Measurements from ENCODE around the gene GNAQ. TPM values are rescaled to one million over a fixed set of nuclear protein-coding genes. Genes with fewer than 3 reads are reported as not detected.

The GNAQ gene
- total and polyA plus RNA-seq, 8 donors = 55.5 to 95.5 (median 62.8) TPM

- H3K27ac ChIP-seq = peak overlapping the region in 1 of 2 donors; percentile 66
- no peaks in the 10 kb centered on the region for H3K36me3 ChIP-seq
- intact Hi-C loops (cut with DNase I) = no loop called here
- ATAC-seq (no peak), DNase-seq (no peak)
- H3K9me3 ChIP-seq = no peaks in the 10 kb centered on the region
- no peak overlapping the region for H3K4me3 ChIP-seq
- H3K4me1 ChIP-seq = peaks cover 26 to 90% of the 10 kb centered on the region in 2 donors
- TF ChIP-seq, protein P1, sequence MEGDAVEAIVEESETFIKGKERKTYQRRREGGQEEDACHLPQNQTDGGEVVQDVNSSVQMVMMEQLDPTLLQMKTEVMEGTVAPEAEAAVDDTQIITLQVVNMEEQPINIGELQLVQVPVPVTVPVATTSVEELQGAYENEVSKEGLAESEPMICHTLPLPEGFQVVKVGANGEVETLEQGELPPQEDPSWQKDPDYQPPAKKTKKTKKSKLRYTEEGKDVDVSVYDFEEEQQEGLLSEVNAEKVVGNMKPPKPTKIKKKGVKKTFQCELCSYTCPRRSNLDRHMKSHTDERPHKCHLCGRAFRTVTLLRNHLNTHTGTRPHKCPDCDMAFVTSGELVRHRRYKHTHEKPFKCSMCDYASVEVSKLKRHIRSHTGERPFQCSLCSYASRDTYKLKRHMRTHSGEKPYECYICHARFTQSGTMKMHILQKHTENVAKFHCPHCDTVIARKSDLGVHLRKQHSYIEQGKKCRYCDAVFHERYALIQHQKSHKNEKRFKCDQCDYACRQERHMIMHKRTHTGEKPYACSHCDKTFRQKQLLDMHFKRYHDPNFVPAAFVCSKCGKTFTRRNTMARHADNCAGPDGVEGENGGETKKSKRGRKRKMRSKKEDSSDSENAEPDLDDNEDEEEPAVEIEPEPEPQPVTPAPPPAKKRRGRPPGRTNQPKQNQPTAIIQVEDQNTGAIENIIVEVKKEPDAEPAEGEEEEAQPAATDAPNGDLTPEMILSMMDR (IDR thresholded peaks at IDR 0.05) = no peak
- no peaks in the 10 kb centered on the region for H3K27me3 ChIP-seq
Observed at GRCh38 chr9:77951369-77951768, 80.2 kb downstream of the GNAQ start.

DNA sequence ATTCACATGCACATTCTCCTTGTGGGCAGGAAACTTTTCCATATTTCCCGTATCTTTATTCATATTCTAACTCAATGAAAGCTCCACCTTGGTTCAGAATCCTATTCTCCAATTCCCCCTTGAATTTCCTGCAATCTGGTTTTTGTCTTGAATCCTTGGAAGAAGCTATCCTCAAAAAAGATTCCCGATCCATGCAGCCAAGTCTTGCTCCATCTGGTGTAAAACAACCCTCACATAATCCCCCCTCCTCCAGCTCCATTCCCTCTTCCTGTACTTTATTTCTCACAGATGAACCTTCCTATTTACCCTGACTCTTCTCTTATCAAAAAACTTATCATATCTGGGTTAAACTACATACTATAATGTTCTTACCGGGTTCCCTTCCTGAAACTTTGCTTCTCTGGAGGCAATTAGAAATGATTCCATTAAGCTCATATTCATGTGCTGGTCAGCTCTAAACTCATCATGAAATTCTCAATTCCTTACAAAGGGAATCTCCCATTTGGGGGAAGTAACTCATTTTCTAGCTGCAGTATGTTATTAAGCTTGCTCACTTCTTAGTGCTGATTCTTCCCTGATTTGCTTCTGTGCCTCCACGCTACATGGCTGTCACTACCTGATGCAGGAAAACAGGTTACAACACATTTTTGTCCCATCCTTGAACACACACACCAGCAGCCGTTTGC lies 81.7 kb downstream of the GNAQ start:
- TF ChIP-seq, protein P1 (IDR thresholded peaks at IDR 0.05) = no peak
- Histone ChIP-seq H3K27me3 (no peaks in the 10 kb centered on the region), H3K4me1 (peaks cover 38 to 92% of the 10 kb centered on the region in 2 donors), H3K36me3 (no peaks in the 10 kb centered on the region), H3K4me3 (no peak overlapping the region), H3K27ac (peak overlapping the region in 1 of 2 donors; percentile 38), H3K9me3 (no peaks in the 10 kb centered on the region)
- no peak for ATAC-seq
- no peak for DNase-seq
- intact Hi-C loops (cut with DNase I) = no loop called here

GRCh38 chr9:77947651-77948050 lies 84.0 kb downstream of the GNAQ start:
- no peaks in the 10 kb centered on the region for H3K27me3 ChIP-seq
- intact Hi-C loops (cut with DNase I) = no loop called here
- peak overlapping the region in 1 of 2 donors; percentile 91 for H3K27ac ChIP-seq
- no peaks in the 10 kb centered on the region for H3K36me3 ChIP-seq
- no peaks in the 10 kb centered on the region for H3K9me3 ChIP-seq
- H3K4me3 ChIP-seq = no peak overlapping the region
- DNase-seq (no peak), ATAC-seq (no peak)
- peaks cover 47 to 91% of the 10 kb centered on the region in 2 donors for H3K4me1 ChIP-seq
- TF ChIP-seq, protein P1 (IDR thresholded peaks at IDR 0.05) = no peak

DNA sequence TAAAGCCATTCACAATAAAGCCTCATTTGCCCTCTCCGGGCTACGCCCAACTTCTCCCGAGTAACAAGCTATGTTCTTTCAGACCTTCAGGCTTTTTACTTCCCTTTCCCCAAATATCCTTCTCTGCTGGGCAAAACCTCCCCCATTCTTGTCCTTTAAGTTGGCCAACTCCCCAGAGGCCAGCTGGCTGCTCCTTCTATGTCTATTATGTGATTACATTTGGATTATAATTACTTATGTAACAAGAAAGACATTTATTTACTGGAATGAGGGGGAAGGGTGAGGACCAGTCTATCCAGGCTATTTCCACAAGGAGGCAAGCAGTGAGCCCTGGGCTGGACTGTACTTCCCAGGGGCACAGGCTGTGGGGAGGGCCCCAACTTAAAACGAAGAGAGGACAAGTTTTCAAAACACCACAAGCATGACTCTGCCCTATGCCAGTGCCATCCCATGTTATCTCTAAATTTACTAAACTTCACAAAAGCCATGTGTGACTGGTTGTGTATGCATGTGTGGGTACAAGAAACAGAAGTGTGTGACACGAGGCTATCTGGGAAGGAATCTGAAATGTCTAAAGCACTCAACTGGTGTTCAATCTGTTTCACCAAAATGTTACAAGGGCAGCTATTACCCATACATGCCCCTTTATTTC lies 84.5 kb downstream of the GNAQ start:
- Histone ChIP-seq H3K27me3 (no peaks in the 10 kb centered on the region), H3K4me1 (peaks cover 47 to 91% of the 10 kb centered on the region in 2 donors), H3K36me3 (no peaks in the 10 kb centered on the region), H3K4me3 (peak overlapping the region in 1 of 2 donors; percentile 30), H3K27ac (peak overlapping the region; percentile 73 to 91), H3K9me3 (no peaks in the 10 kb centered on the region)
- TF ChIP-seq, protein P1 (IDR thresholded peaks at IDR 0.05) = no peak
- intact Hi-C loops (cut with DNase I) = no loop called here
- peak; percentile 37 for ATAC-seq
- peak in 2 of 4 donors; percentile 28 to 57 for DNase-seq

DNA sequence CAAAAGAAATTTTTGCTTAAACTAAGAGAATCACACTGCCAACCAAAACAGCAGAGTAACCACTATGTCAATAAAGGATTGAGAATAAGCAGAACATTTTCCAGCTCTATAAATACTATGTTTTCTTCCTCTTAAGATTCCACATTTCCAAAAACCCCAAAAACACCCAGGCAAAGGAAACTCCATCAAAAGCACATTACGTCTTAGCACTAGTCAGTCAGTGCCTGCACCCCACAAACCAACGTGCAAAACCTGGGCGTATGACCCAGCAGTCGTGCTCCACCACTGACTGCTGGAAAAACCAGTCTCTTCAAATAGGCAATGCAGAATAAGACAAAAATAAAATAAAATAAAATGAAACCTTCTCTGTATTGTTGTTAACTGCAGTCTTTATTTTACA lies 85.3 kb downstream of the GNAQ start:
- H3K36me3 ChIP-seq = no peaks in the 10 kb centered on the region
- H3K27me3 ChIP-seq = no peaks in the 10 kb centered on the region
- TF ChIP-seq, protein P1 (IDR thresholded peaks at IDR 0.05) = no peak
- H3K27ac ChIP-seq = peak overlapping the region; percentile 73 to 91
- peak overlapping the region in 1 of 2 donors; percentile 30 for H3K4me3 ChIP-seq
- H3K4me1 ChIP-seq = peaks cover 47 to 89% of the 10 kb centered on the region in 2 donors
- H3K9me3 ChIP-seq = no peaks in the 10 kb centered on the region
- intact Hi-C loops (cut with DNase I) = no loop called here
- peak; percentile 3 for ATAC-seq
- DNase-seq = no peak
